Astrocyte (in vitro differentiated cells and primary cell): Measurements from ENCODE around the gene UBE2V1. TPM values are rescaled to one million over a fixed set of nuclear protein-coding genes. Genes with fewer than 3 reads are reported as not detected.
A peak's percentile ranks its signal among the peaks of the same experiment; 100 is the strongest.

Experiments used
- DNase-seq: peaks from one replicate; pipeline ENCODE4 v3.0.0-alpha.2; 2010; ENCODE audit warnings: low read depth
- FAIRE-seq: peaks from 2 replicates; lab custom pipeline; 2011; peaks lifted over from hg19 to GRCh38; lab: Jason Lieb, UNC
- H2AFZ ChIP-seq: 2 replicates; pipeline ENCODE4 v1.6.0; 2012; ENCODE audit warnings: low read depth, low read length, inconsistent platforms
- H3K27ac ChIP-seq: 2 replicates; pipeline ENCODE4 v1.5.1; 2011; ENCODE audit warnings: low read depth, low read length, inconsistent platforms
- H3K27me3 ChIP-seq: 2 replicates; pipeline ENCODE4 v1.6.0; 2011; ENCODE audit warnings: low read length, inconsistent platforms; ENCODE audit not compliant: insufficient read depth
- H3K36me3 ChIP-seq: 2 replicates; pipeline ENCODE4 v1.5.1; 2011; ENCODE audit warnings: low read length, inconsistent platforms; ENCODE audit not compliant: insufficient read depth
- H3K4me1 ChIP-seq: 2 replicates; pipeline ENCODE4 v1.5.1; 2011; ENCODE audit warnings: low read length, inconsistent platforms; ENCODE audit not compliant: insufficient read depth
- H3K4me2 ChIP-seq: 2 replicates; pipeline ENCODE4 v1.6.0; 2012; ENCODE audit warnings: low read length, inconsistent platforms
- H3K4me3 ChIP-seq: 2 replicates; pipeline ENCODE4 v1.5.1; 2011; ENCODE audit warnings: low read depth, mild to moderate bottlenecking, low read length, inconsistent platforms; ENCODE audit not compliant: insufficient read depth
- H3K79me2 ChIP-seq: 2 replicates; pipeline ENCODE4 v1.6.0; 2012; ENCODE audit warnings: mild to moderate bottlenecking, low read length, inconsistent platforms; ENCODE audit not compliant: insufficient read depth
- H3K9ac ChIP-seq: 2 replicates; pipeline ENCODE4 v1.6.0; 2012; ENCODE audit warnings: mild to moderate bottlenecking, low read length, inconsistent platforms
- H3K9me3 ChIP-seq: 2 replicates; pipeline ENCODE4 v1.5.1; 2012; ENCODE audit warnings: low read depth, mild to moderate bottlenecking, low read length, inconsistent platforms; ENCODE audit not compliant: insufficient read depth
- H4K20me1 ChIP-seq: 2 replicates; pipeline ENCODE4 v1.6.0; 2012; ENCODE audit warnings: low read length, inconsistent platforms; ENCODE audit not compliant: insufficient read depth
- H3K27ac Mint-ChIP-seq: one replicate; pipeline ENCODE4 v1.8.0; 2021; ENCODE audit warnings: mild to moderate bottlenecking, mixed read lengths; ENCODE audit not compliant: unreplicated experiment
- H3K27me3 Mint-ChIP-seq: one replicate; pipeline ENCODE4 v1.8.0; 2021; ENCODE audit warnings: low read depth, mixed read lengths; ENCODE audit not compliant: unreplicated experiment
- H3K36me3 Mint-ChIP-seq: one replicate; pipeline ENCODE4 v1.8.0; 2021; ENCODE audit warnings: low read depth, mixed read lengths; ENCODE audit not compliant: unreplicated experiment
- H3K4me1 Mint-ChIP-seq: one replicate; pipeline ENCODE4 v1.8.0; 2021; ENCODE audit warnings: low read depth, mixed read lengths; ENCODE audit not compliant: unreplicated experiment
- H3K4me3 Mint-ChIP-seq: one replicate; pipeline ENCODE4 v1.8.0; 2021; ENCODE audit warnings: mild to moderate bottlenecking, moderate library complexity, mixed read lengths; ENCODE audit not compliant: unreplicated experiment
- H3K9me3 Mint-ChIP-seq: one replicate; pipeline ENCODE4 v1.8.0; 2021; ENCODE audit warnings: mild to moderate bottlenecking, mixed read lengths; ENCODE audit not compliant: unreplicated experiment
- CTCF ChIP-seq: IDR thresholded peaks from 2 replicates; pipeline ENCODE4 v1.5.1; 2011; ENCODE audit warnings: low read depth, mild to moderate bottlenecking, inconsistent platforms, low read length, moderate library complexity; ENCODE audit not compliant: insufficient read depth
- EZH2 ChIP-seq: IDR thresholded peaks from 2 replicates; pipeline ENCODE4 v1.6.1; 2012; ENCODE audit warnings: mild to moderate bottlenecking, low read length, inconsistent platforms; ENCODE audit not compliant: insufficient read depth
- total RNA-seq: library from RNA; stranded (reverse); gene quantifications from 2 replicates; pipeline ENCODE4 v1.2.1, GENCODE V29; 2021

Gene UBE2V1
- total RNA-seq, 1 donor from 2014 or later: 139 TPM

- Histone ChIP-seq H4K20me1 (peaks cover 18% of the 10 kb centered on the region), H3K36me3 (peaks cover 39% of the 10 kb centered on the region), H3K27ac (no peak overlapping the region), H3K27me3 (no peaks in the 10 kb centered on the region), H3K9me3 (no peaks in the 10 kb centered on the region), H3K4me3 (no peak overlapping the region), H3K79me2 (peaks cover 9% of the 10 kb centered on the region), H3K4me1 (no peaks in the 10 kb centered on the region), H3K9ac (no peak overlapping the region), H3K4me2 (no peak overlapping the region), H2AFZ (no peak overlapping the region)
- Mint-ChIP-seq H3K4me1 (no peaks in the 10 kb centered on the region), H3K9me3 (peaks cover 2% of the 10 kb centered on the region), H3K27ac (no peak overlapping the region), H3K27me3 (no peaks in the 10 kb centered on the region), H3K4me3 (peak overlapping the region; percentile 60), H3K36me3 (peaks cover 32% of the 10 kb centered on the region)
- DNase-seq (no peak), FAIRE-seq (no peak)
- TF ChIP-seq CTCF (no peak), EZH2 (no peak)
Measured at GRCh38 chr20:50124496-50124895, 11.5 kb upstream of the UBE2V1 start.

- TF ChIP-seq EZH2 (no peak), CTCF (no peak)
- DNase-seq: no peak
- H3K9me3 Mint-ChIP-seq: peaks cover 2% of the 10 kb centered on the region
Measured at GRCh38 chr20:50123418-50123817, 10.5 kb upstream of the UBE2V1 start.

GRCh38 chr20:50122763-50123162, 9.8 kb upstream of the UBE2V1 start:
- Mint-ChIP-seq H3K9me3 (peaks cover 2% of the 10 kb centered on the region), H3K36me3 (peaks cover 24% of the 10 kb centered on the region), H3K27me3 (no peaks in the 10 kb centered on the region), H3K27ac (no peak overlapping the region), H3K4me3 (no peak overlapping the region), H3K4me1 (no peaks in the 10 kb centered on the region)
- Histone ChIP-seq H4K20me1 (peaks cover 10% of the 10 kb centered on the region), H3K9me3 (no peaks in the 10 kb centered on the region), H3K4me1 (no peaks in the 10 kb centered on the region), H2AFZ (no peak overlapping the region), H3K4me2 (no peak overlapping the region), H3K27ac (no peak overlapping the region), H3K27me3 (no peaks in the 10 kb centered on the region), H3K9ac (no peak overlapping the region), H3K36me3 (peaks cover 29% of the 10 kb centered on the region), H3K4me3 (no peak overlapping the region), H3K79me2 (peaks cover 1% of the 10 kb centered on the region)
- DNase-seq: no peak
- no peak for FAIRE-seq
- TF ChIP-seq EZH2 (no peak), CTCF (no peak)

More at GRCh38 chr20:50123418-50123817, 10.5 kb upstream of the UBE2V1 start:
- FAIRE-seq: no peak
- no peaks in the 10 kb centered on the region for H3K27me3 Mint-ChIP-seq
- Histone ChIP-seq H4K20me1 (peaks cover 12% of the 10 kb centered on the region), H3K27me3 (no peaks in the 10 kb centered on the region), H3K4me2 (no peak overlapping the region), H3K4me1 (no peaks in the 10 kb centered on the region), H2AFZ (no peak overlapping the region), H3K9ac (no peak overlapping the region), H3K9me3 (no peaks in the 10 kb centered on the region), H3K36me3 (peaks cover 32% of the 10 kb centered on the region), H3K4me3 (no peak overlapping the region), H3K27ac (no peak overlapping the region), H3K79me2 (peaks cover 3% of the 10 kb centered on the region)
- no peak overlapping the region for H3K4me3 Mint-ChIP-seq
- no peaks in the 10 kb centered on the region for H3K4me1 Mint-ChIP-seq
- peak overlapping the region; percentile 41 for H3K27ac Mint-ChIP-seq
- H3K36me3 Mint-ChIP-seq: peaks cover 28% of the 10 kb centered on the region
